HL-60 (cell line): Measurements from ENCODE around the gene DCXR.

Source experiments
- POLR2AphosphoS5 ChIP-seq: IDR thresholded peaks from 2 replicates; pipeline ENCODE4 v1.6.1; 2012; ENCODE audit warnings: low read depth
- TF ChIP-seq, protein P1 (sequence below): IDR thresholded peaks from one replicate; pipeline ENCODE4 v1.5.1; 2011; ENCODE audit warnings: low read length, control low read depth, inconsistent platforms; ENCODE audit not compliant: insufficient read depth

DNA sequence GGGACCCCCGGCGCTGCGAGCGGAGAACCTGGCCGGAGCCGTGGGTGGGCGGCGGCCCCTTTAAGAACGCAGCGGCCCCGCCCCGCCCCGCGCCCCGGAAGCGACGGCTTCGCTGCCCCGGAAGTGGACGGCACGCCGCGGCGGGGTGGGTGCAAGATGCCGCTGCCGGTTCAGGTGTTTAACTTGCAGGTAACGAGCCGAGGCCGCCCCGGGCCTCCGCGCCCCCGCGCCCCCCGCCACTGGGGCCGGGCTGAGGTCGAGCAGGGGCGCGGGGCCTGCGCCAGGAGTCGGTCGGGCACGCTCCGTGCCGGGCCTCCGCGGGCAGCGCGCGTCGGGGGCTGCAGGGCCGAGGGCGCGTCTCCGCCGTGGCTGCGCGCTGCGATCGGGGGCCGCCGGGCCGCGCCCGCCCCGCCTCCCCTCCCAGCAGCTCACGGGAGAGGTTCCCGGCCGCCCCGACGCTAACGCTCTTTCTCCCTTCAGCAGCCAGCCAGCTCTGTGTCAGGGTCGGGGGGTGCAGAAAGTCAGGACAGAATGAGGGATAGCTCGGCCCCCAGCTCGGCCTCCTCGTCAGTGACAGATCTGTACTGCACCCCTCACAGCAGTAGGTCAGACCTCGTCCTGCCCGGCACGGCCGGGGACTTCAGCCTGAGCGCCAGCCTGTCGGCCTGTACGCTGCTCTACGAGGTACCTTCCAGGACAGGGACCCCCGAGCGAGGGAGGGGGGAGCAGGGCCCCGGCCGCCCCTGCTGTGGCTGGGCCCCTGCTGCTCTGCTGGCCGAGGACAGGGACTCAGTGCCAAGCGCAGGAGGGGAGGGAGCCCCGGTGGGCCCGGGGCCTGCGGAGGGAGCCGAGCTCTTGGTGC is 14.5 kb upstream of the DCXR start, which contains the start of the genes GPS1 and RFNG:
- TF ChIP-seq POLR2AphosphoS5 = 0 out of 2 replicates have a peak, but pooled peaks have one; percentile 17
- TF ChIP-seq, protein P1, sequence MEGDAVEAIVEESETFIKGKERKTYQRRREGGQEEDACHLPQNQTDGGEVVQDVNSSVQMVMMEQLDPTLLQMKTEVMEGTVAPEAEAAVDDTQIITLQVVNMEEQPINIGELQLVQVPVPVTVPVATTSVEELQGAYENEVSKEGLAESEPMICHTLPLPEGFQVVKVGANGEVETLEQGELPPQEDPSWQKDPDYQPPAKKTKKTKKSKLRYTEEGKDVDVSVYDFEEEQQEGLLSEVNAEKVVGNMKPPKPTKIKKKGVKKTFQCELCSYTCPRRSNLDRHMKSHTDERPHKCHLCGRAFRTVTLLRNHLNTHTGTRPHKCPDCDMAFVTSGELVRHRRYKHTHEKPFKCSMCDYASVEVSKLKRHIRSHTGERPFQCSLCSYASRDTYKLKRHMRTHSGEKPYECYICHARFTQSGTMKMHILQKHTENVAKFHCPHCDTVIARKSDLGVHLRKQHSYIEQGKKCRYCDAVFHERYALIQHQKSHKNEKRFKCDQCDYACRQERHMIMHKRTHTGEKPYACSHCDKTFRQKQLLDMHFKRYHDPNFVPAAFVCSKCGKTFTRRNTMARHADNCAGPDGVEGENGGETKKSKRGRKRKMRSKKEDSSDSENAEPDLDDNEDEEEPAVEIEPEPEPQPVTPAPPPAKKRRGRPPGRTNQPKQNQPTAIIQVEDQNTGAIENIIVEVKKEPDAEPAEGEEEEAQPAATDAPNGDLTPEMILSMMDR = no peak
